Gastrocnemius medialis (tissue), 4 donors: ENCODE results near the gene OR2G6. TPM values are rescaled to one million over a fixed set of nuclear protein-coding genes. Genes with fewer than 3 reads are reported as not detected.
"Not testable (repeated sequence)": the region's sequence is repeated elsewhere in the genome, so short reads cannot be mapped to it uniquely, and the experiment has no call there.

ENCODE experiments used
- ATAC-seq, 2 donors: fragments of 150-250 bp; one replicate each; pipeline ENCODE4 v1.9.1; 2016
- DNase-seq, 2 donors: peaks; one replicate each; pipeline ENCODE4 v3.0.0-alpha.2; 2019
- H3K27ac ChIP-seq, 4 donors: fragments of 200-600 bp; sonication (generic); 1 replicate in 1 of 4; 2 replicates in 3 of 4; pipeline ENCODE4 v1.5.1; 2016 to 2018; ENCODE audit warnings: mild to moderate bottlenecking in 2 of 4, moderate library complexity in 1 of 4
- H3K27me3 ChIP-seq, 3 donors: fragments of 200-600 bp; sonication (generic) in 2 of 3; 1 replicate in 1 of 3; 2 replicates in 2 of 3; pipeline versions ENCODE4 v1.5.1 to v1.6.0; 2016 to 2019; ENCODE audit warnings: mild to moderate bottlenecking in 1 of 3, moderate library complexity in 1 of 3
- H3K36me3 ChIP-seq, 2 donors: fragments of 200-600 bp; sonication (generic) in 1 of 2; one replicate each; pipeline ENCODE4 v1.5.1; 2017 to 2018
- H3K4me1 ChIP-seq, 2 donors: fragments of 200-600 bp; sonication (generic) in 1 of 2; one replicate each; pipeline ENCODE4 v1.5.1; 2016 to 2017; ENCODE audit warnings: mild to moderate bottlenecking in 2 of 2
- H3K4me3 ChIP-seq, 4 donors: fragments of 200-600 bp; sonication (generic) in 3 of 4; 1 replicate in 1 of 4; 2 replicates in 3 of 4; pipeline ENCODE4 v1.5.1; 2016 to 2019; ENCODE audit warnings: mild to moderate bottlenecking in 2 of 4
- H3K9me3 ChIP-seq, 3 donors: fragments of 200-600 bp; sonication (generic) in 2 of 3; 1 replicate in 1 of 3; 2 replicates in 2 of 3; pipeline ENCODE4 v1.5.1; 2016 to 2019
- CTCF ChIP-seq, 5 experiments: fragments of 450-650 bp in 3 of 5; fragments of 200-600 bp in 2 of 5; sonication (generic) in 2 of 5; IDR thresholded peaks in 4 of 5; conservative IDR thresholded peaks in 1 of 5; 1 replicate in 4 of 5; 2 replicates in 1 of 5; pipeline ENCODE4 v1.5.1; 2016 to 2019; ENCODE audit warnings: antibody characterized with exemption in 5 of 5, mild to moderate bottlenecking in 3 of 5, moderate library complexity in 3 of 5
- in situ Hi-C, 4 donors: fragments of 200-750 bp; cut with MboI; loops; one replicate each; pipeline versions ENCODE4 v1.15.0 to v1.8.0; 2017; ENCODE audit warnings: low sequenced_read_pairs in 4 of 4
- intact Hi-C: fragments of 100-400 bp; cut with DNase I; formaldehyde crosslinking; loops from one replicate; pipeline ENCODE4 v1.15.1; 2023; ENCODE audit warnings: low total_unique reads
- total RNA-seq, 4 donors: library from RNA; depleted of rRNA; stranded (reverse); fragments of >200 nt; gene quantifications; one replicate each; pipeline versions ENCODE4 v1.1.0 to v1.2.3, GENCODE V29; 2016

Gene OR2G6
- total RNA-seq, 4 donors from 2014 or later: not detected

DNA sequence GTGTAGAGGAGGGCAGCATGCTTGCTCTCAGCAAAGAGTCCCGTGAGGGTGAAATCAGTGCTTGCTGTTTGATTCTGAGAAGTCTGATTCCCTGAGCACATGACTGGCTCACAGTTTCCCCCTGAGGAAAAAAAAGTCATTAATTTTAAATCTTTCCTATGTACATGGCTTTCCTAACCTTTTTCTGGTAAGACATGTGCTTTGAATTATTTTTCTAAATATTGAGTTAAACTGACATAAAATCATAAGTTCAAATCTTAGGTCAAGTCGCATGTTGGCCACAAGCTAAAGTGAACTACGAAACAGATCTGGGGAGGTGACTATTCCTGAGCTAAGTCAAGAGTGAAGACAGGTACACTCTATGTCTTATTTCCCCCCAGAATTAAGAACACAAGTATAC lies 66.8 kb downstream of the OR2G6 start, which contains the start of gene OR2T34:
Gene OR2T34, minus strand, starts transcription at position 101 of the 400 bp plus-strand sequence. Its CDS starts 0 bp downstream, at position 101.
- H3K4me1 ChIP-seq, H3K9me3 ChIP-seq, ATAC-seq, H3K36me3 ChIP-seq, H3K27me3 ChIP-seq, H3K27ac ChIP-seq, DNase-seq, H3K4me3 ChIP-seq, intact Hi-C loops, in situ Hi-C loops: not testable (repeated sequence)

GRCh38 chr1:248576260-248576980 lies 68.5 kb downstream of the OR2G6 start:
- H3K27ac ChIP-seq: no peak overlapping the region
- H3K36me3 ChIP-seq: no peaks in the 10 kb centered on the region
- DNase-seq (no peak), ATAC-seq (no peak)
- no peak for TF ChIP-seq CTCF (IDR thresholded peaks at IDR 0.05 in 4 of 5, conservative IDR thresholded peaks at IDR 0.05 in 1 of 5)
- intact Hi-C loops (no loop called here), in situ Hi-C loops (no loop called here)
- no peaks in the 10 kb centered on the region for H3K4me1 ChIP-seq
- H3K27me3 ChIP-seq: no peaks in the 10 kb centered on the region
- H3K4me3 ChIP-seq: no peak overlapping the region
- no peaks in the 10 kb centered on the region for H3K9me3 ChIP-seq

Other genes with a start within 250 kb of the OR2G6 start
- not detected for gene OR2T33, start 230.1 kb upstream of the OR2G6 start, total RNA-seq
- gene OR2T12, start 204.6 kb upstream of the OR2G6 start, total RNA-seq: not detected
- not detected for gene OR2M7, start 183.5 kb upstream of the OR2G6 start, total RNA-seq
- gene OR14C36, start 159.3 kb upstream of the OR2G6 start, total RNA-seq: not detected
- gene OR2T4, start 146.4 kb upstream of the OR2G6 start, total RNA-seq: not detected
- not detected for gene OR2T6, start 132.3 kb upstream of the OR2G6 start, total RNA-seq
- gene OR2T1, start 105.0 kb upstream of the OR2G6 start, total RNA-seq: not detected
- not detected for gene OR2T2, start 62.4 kb upstream of the OR2G6 start, total RNA-seq
- not detected for gene OR2T3, start 34.7 kb upstream of the OR2G6 start, total RNA-seq
- not detected for gene OR2T5, start 19.5 kb upstream of the OR2G6 start, total RNA-seq
- not detected for gene OR2T29, start 54.7 kb downstream of the OR2G6 start, total RNA-seq
- gene OR2T34, start 66.7 kb downstream of the OR2G6 start, total RNA-seq: not detected
- gene OR2T10, start 89.6 kb downstream of the OR2G6 start, total RNA-seq: not detected
- gene OR2T11, start 127.0 kb downstream of the OR2G6 start, total RNA-seq: not detected
- not detected for gene OR2T35, start 137.2 kb downstream of the OR2G6 start, total RNA-seq
- gene OR2T27, start 147.5 kb downstream of the OR2G6 start, total RNA-seq: not detected
- not detected for gene OR14I1, start 194.7 kb downstream of the OR2G6 start, total RNA-seq
- 1 to 10 TPM in 1 of 4 donors, not detected in 3; 1.7 TPM for gene LYPD8, start 247.7 kb downstream of the OR2G6 start, total RNA-seq